ENCODE measurements around the gene MSRB1.

Gene MSRB1

GRCh38 chr16:1973461-1974156, 30.6 kb upstream of the MSRB1 start:
- DNase-seq (ENCODE audit: low read depth): no peak
- TF ChIP-seq CTCF (IDR thresholded peaks at IDR 0.05; ENCODE audit: insufficient read depth, low read depth, low read length, missing control alignments): no peak
- H3K4me3 ChIP-seq (ENCODE audit: low read length): no peak overlapping the region

GRCh38 chr16:1972490-1972877, 29.5 kb upstream of the MSRB1 start:
- DNase-seq (ENCODE audit: low read depth): peak; percentile 59
- no peak for TF ChIP-seq CTCF (IDR thresholded peaks at IDR 0.05; ENCODE audit: insufficient read depth, low read depth, low read length, missing control alignments)
- H3K4me3 ChIP-seq (ENCODE audit: low read length): peak overlapping the region; percentile 73

GRCh38 chr16:1971796-1972489, 28.9 kb upstream of the MSRB1 start, which contains the start of gene TBL3:
Gene TBL3 (plus strand): TSS chr16:1972053. CDS start chr16:1972165, 112 bp downstream.
- no peak for TF ChIP-seq CTCF (IDR thresholded peaks at IDR 0.05; ENCODE audit: insufficient read depth, low read depth, low read length, missing control alignments)
- H3K4me3 ChIP-seq (ENCODE audit: low read length): peak within 1 kb of the TSS; percentile 73
- peak; percentile 95 for DNase-seq (ENCODE audit: low read depth)

DNA sequence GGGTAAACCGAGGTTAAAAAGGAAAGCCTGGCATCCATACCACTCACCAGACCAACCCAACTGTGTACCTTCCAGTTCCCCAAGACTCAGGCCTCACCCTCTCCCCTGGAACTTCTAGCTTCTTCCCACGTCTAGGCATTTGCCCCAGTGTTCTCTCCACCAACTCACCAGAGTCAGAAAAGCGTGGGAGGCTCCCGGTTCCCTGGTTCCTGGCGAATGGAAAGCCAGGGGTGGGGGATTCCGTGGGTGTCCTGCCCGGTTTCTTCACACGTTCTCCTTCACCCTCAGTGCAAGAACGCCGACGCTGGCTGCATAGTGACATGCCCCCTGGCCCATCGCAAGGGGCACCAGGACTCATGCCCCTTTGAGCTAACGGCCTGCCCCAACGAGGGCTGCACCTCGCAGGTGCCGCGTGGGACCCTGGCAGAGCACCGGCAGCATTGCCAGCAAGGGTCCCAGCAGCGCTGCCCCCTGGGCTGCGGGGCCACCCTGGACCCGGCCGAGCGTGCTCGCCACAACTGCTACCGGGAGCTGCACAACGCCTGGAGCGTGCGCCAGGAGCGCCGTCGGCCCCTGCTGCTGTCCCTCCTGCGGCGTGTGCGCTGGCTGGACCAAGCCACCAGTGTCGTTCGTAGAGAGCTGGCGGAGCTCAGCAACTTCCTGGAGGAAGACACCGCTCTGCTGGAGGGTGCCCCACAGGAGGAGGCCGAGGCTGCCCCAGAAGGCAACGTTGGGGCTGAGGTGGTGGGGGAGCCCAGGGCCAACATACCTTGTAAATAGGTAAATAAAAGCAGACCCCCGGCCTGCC, 25.4 kb upstream of the MSRB1 start:
- H3K4me3 ChIP-seq (ENCODE audit: low read length): no peak overlapping the region
- DNase-seq (ENCODE audit: low read depth): no peak

GRCh38 chr16:1966460-1966859, 23.5 kb upstream of the MSRB1 start, which contains the start of gene RNF151:
Gene RNF151 (plus strand): TSS chr16:1966856. CDS start chr16:1966882, 26 bp downstream.
- no peak for TF ChIP-seq CTCF (IDR thresholded peaks at IDR 0.05; ENCODE audit: insufficient read depth, low read depth, low read length, missing control alignments)
- no peak for DNase-seq (ENCODE audit: low read depth)
- peak within 1 kb of the TSS; percentile 63 for H3K4me3 ChIP-seq (ENCODE audit: low read length)

More for the DNA sequence above, 25.4 kb upstream of the MSRB1 start:
- TF ChIP-seq CTCF (IDR thresholded peaks at IDR 0.05; ENCODE audit: insufficient read depth, low read depth, low read length, missing control alignments): no peak

GRCh38 chr16:1965396-1966001, 22.5 kb upstream of the MSRB1 start:
- no peak for DNase-seq (ENCODE audit: low read depth)
- no peak for TF ChIP-seq CTCF (IDR thresholded peaks at IDR 0.05; ENCODE audit: insufficient read depth, low read depth, low read length, missing control alignments)
- H3K4me3 ChIP-seq (ENCODE audit: low read length): peak overlapping the region; percentile 63

Data from epithelial cell of esophagus (primary cell).